ENCODE measurements around the gene SYT1.

SYT1 gene

GRCh38 chr12:79296871-79297270 is 432.3 kb downstream of the SYT1 start:
- no peak for DNase-seq (ENCODE audit: low spot score)

GRCh38 chr12:79298506-79298905 is 433.9 kb downstream of the SYT1 start:
- no peak for DNase-seq (ENCODE audit: low spot score)

DNA sequence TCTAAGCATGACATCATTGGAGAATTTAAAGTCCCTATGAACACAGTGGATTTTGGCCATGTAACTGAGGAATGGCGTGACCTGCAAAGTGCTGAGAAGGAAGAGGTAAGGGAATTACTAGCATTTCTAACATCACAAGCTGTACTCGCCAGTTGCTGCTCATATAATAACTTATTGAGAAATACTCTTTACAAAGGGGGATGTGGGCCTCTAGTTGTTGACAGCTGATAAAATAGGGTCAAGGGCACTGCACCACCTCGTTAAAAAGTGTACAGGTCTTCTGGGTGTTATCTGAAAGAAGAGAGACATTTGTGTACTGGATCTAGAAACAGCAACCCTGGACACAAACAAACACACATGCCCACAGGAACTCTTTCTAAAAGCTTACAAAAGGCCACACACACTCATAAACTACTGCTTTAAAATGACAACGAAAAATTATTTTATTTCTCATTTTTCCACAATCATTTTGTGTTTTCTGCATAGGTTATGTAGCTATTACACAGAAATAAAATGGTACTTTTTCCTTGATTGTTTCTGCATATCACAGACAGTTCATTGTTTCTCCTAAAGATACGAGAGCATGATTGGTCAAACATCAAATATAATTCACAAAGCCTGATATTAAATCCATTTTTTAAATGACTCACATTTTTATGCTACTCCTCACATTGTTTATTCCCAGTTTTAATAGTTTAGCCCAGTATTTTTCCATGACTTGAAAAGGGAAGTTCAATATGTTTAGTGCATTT is 435.0 kb downstream of the SYT1 start:
- no peak for DNase-seq (ENCODE audit: low spot score)

DNA sequence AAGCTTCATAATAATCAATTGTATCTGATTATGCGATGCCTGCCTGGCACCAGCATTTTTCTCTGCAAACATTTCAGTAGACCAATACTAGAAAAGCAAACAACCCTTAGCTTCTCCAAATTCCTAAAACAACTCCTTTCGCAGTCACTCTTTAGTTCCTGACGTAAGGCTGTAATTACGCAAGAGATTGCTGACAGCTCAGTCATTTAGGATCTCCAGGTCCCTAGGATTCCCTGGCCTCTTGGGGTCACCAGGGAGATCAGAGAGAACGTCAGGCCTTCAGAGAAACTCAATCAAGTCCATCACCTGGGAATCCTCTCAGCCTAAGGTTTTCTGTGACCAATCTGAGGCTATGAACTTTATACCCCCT is 435.6 kb downstream of the SYT1 start:
- no peak for DNase-seq (ENCODE audit: low spot score)

- DNase-seq (ENCODE audit: low spot score): no peak
Measured at GRCh38 chr12:79301181-79301580, 436.6 kb downstream of the SYT1 start.

- DNase-seq (ENCODE audit: low spot score): no peak
Measured at GRCh38 chr12:79302162-79302814, 437.7 kb downstream of the SYT1 start.

DNA sequence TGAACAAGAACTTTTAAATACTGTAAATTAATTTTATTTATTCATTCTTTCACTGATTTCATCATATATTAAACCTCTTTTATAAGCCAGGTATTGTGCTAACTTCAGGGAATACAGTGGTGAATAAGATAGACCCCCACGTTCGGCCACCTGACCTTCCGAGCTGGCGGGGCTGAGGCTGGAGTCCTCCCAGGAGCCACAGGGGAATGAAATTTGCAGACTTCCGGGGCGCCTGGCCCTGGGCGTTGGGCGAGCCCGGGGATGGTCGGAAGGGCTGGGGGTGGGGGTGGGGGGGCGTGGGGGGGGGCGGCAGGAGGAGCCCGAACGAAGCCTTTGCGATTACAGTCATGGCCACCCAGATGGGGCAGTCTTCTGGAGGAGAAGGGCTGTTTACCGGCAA is 442.8 kb downstream of the SYT1 start:
- no peak for DNase-seq (ENCODE audit: low spot score)

DNA sequence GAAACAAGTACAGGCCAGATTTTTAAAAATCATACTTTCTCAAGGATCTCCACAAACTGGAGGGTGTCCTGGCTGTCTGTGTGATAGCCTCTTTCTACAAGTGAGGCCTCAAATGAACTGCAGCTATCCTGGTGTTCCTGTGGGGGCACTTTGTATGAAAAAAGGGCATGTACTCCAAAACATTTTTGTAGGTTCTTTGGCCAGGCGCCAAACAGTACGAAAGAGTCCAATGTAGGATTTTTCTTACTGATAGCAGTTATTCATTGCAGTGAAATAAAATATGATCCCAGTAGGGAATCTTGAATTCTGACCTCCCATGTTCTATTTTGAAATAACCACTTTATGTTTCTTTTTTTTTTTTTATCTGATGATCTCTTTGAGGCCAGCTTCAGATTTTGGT is 444.5 kb downstream of the SYT1 start:
- no peak for DNase-seq (ENCODE audit: low spot score)

GRCh38 chr12:79317179-79317847 is 452.7 kb downstream of the SYT1 start:
- DNase-seq (ENCODE audit: low spot score): no peak

DNA sequence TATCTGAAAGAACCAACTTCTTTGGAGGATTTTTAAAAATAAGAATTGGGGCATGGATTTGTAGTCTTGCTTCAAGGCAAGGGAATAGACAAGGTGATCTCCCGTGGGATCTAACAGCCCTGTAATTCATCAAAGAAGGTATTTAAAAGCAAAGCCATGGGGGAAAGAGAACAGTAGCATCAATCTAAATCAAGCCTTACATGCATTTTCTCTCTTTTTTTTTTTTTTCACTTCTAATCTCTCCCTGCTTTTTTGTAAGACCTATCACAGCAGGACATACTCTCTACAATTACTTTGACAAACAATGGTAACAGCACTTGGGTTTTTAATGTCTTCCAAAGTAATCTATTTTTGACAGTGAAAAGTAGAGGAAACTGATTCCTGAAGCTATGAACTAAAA is 458.3 kb downstream of the SYT1 start:
- DNase-seq (ENCODE audit: low spot score): no peak

DNA sequence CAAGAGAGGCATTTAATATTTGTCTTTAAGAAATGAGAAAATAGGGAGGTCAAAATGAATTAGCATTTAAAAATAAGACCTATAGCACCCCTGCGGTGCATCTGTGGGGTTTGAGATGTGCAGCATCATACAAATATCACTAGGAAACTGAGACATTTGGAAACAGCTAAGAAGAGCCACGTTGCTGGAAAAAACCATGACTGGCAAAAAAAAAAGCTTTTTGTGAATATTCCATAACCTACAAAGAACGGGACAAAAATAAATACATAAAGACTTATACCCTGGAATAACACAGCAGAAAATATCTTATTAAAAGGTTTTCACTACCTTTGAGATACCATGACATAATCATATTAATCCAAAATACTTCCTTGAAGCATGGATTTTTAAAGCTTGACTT is 460.0 kb downstream of the SYT1 start:
- DNase-seq (ENCODE audit: low spot score): no peak

DNA sequence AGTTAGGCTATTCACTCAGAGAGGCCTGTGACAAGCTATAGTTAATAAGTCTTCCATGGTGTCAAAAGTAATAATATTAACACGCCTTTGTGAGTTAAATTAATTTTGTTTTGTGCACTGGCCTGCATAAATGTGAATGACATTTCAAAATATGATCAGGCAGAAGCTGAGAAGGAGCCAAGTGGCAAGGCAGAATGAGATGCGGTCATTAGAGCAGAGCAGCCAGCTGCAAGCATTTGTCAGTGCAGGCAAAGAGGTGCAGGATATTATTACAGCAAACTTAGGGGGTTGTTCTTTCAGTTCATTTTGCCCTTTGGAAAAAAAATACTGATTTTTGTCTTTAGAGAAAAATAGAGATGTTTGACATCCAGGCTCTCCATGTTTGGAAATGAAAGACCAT is 461.6 kb downstream of the SYT1 start:
- DNase-seq (ENCODE audit: low spot score): no peak

- no peak for DNase-seq (ENCODE audit: low spot score)
Measured at GRCh38 chr12:79326663-79327062, 462.1 kb downstream of the SYT1 start.

DNA sequence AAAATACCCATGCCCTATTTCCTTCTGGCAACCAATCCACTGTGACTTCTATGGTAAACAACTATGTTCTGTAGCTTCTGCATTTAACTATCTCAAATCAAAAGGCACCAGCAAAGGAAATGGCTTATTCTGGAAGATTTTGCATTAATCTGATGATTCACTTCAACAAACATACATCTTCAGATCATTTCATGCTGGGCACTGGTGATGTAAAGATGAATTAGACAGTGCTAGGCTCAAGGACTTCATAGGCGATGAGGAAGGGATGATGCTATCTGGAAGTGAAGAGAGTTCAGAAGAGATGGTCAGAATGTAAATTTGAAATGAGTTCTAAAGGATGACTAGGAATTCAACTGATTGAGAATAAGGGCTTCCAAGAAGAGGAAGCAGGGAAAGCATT is 462.9 kb downstream of the SYT1 start:
- no peak for DNase-seq (ENCODE audit: low spot score)

GRCh38 chr12:79329933-79330332 is 465.4 kb downstream of the SYT1 start:
- DNase-seq (ENCODE audit: low spot score): no peak

GRCh38 chr12:79331870-79332269 is 467.3 kb downstream of the SYT1 start:
- no peak for DNase-seq (ENCODE audit: low spot score)

DNA sequence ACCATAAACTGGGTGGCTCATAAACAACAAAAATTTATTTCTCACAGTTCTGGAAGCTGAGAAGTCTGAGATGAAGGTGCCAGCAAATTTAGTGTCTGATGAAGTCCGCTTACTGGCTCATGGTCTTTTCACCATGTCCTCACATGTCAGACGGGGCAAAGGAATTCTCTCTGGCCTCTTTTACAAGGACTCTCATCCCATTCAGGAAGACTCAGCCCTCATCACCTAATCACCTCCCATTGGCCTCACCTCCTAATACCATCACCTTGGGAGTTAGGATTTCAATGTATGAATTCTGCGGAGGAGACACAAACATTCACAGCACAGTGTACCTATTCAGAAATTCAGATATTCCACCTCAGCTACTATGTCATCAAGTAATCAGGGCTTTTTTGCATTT is 468.6 kb downstream of the SYT1 start:
- DNase-seq (ENCODE audit: low spot score): no peak

DNA sequence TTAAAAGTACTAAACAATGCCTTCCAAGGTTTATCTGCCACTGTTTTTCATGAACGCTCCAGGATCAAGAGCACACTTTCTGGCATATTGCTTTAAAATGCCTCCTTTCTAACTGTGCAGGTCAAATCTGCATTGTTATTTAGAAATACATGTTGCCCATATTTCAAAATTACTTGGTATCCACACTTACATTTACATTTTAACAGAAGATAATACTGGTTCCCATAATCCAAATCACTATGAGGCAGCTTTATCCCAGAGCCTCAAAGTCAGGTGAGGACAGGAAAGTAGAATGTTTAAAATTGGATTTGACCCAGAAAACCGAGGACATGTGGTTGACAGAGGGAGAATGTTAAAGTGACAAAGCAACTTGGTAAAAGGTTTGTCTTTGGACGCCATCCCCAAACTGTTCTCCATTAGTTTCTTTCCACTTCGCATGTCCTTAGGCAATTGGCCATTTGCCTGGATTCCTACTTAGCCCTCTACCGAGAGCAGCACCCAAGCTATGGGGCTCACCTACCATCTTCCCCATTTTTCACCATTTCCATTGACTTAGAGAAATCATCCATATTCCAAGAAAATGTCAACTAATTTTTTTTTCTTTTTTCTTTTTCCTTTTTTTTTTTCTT is 473.2 kb downstream of the SYT1 start:
- DNase-seq (ENCODE audit: low spot score): no peak

- DNase-seq (ENCODE audit: low spot score): peak; percentile 17
Measured at GRCh38 chr12:79344855-79345847, 480.6 kb downstream of the SYT1 start.

- DNase-seq (ENCODE audit: low spot score): no peak
Measured at GRCh38 chr12:79347866-79348265, 483.3 kb downstream of the SYT1 start.

DNA sequence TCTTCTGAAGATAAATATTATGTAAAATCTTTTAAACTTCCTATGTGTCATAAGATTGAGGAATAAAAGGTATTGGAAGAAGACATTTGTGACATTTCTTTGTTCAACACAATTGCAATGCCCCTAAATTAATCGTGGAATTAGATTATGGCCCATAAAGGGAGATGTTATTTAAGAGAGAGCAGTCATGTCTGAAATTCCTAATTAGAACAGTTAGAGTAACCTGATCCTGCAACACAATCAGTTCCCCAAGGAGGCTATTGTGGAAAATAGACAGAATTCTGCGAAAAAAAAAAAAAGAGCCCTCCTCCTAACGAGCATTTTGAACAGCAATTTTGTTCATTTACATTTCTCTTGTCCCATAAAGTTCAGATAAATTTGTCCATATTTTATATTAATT is 486.7 kb downstream of the SYT1 start:
- no peak for DNase-seq (ENCODE audit: low spot score)

DNA sequence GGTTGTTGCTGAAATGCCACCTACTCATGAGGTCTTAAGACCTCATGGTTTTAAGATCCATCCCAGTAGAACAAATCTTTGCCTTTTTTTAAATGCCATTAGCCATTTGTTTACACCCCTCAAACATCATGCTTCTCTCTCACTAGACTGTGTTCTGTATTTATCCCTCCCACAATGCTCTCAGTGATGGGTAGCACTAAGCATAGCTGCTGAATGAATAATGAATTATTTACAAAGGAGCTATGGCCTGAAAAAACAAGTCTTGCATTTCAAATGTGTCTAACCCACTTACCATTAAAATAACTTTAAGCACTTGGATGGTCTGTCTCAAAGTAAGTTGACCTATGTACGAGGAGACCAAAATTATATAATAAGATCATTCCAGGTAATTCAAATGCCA is 491.6 kb downstream of the SYT1 start:
- no peak for DNase-seq (ENCODE audit: low spot score)

Data from activated CD4-positive, alpha-beta T cell treated with anti-CD3 and anti-CD28 coated beads, Interleukin-2, Interleukin-4, amounts not matched to agents 100 ng/mL and 50 ng/mL, durations not matched to agents 16 hours and 8 hours (primary cell).